ENCODE data around the gene ONECUT3. TPM values are rescaled to one million over a fixed set of nuclear protein-coding genes. Genes with fewer than 3 reads are reported as not detected.
A peak's percentile ranks its signal among the peaks of the same experiment; 100 is the strongest.

Gene ONECUT3
- total RNA-seq, 1 experiment from 2014 or later, result not detected

GRCh38 chr19:1823539-1824251 is 70.4 kb downstream of the ONECUT3 start:
- Histone ChIP-seq H3K79me2 (ENCODE audit: low read length) (peaks cover 6% of the 10 kb centered on the region), H3K36me3 (ENCODE audit: insufficient read depth, low read length) (peaks cover 6% of the 10 kb centered on the region), H3K9me3 (ENCODE audit: low read length) (no peaks in the 10 kb centered on the region), H3K4me3 (ENCODE audit: low read length) (no peak overlapping the region), H2AFZ (ENCODE audit: low read length) (no peak overlapping the region), H3K9ac (ENCODE audit: low read length) (no peak overlapping the region), H3K9me2 (replicated peaks; ENCODE audit: insufficient read depth, low read length) (no peaks in the 10 kb centered on the region), H3K4me1 (ENCODE audit: low read length) (peaks cover 4% of the 10 kb centered on the region; the same call in 1 of the 2 replicates), H3K4me2 (ENCODE audit: low read depth, low read length, poor library complexity, severe bottlenecking) (no peak overlapping the region), H3K27ac (ENCODE audit: low read length) (no peak overlapping the region), H4K20me1 (ENCODE audit: insufficient read depth, low read depth, low read length) (peaks cover 13% of the 10 kb centered on the region; the same call in 1 of the 2 replicates), H3K27me3 (ENCODE audit: low read length) (no peaks in the 10 kb centered on the region)
- no peak for DNase-seq

GRCh38 chr19:1824252-1824622 is 70.9 kb downstream of the ONECUT3 start:
- peaks cover 4% of the 10 kb centered on the region; the same call in 1 of the 2 replicates for H3K4me1 ChIP-seq (ENCODE audit: low read length)
- no peak overlapping the region for H3K27ac ChIP-seq (ENCODE audit: low read length)
- H3K4me3 ChIP-seq (ENCODE audit: low read length), result no peak overlapping the region
- H3K27me3 ChIP-seq (ENCODE audit: low read length), result no peaks in the 10 kb centered on the region
- H3K79me2 ChIP-seq (ENCODE audit: low read length), result peaks cover 6% of the 10 kb centered on the region
- H3K36me3 ChIP-seq (ENCODE audit: insufficient read depth, low read length), result peaks cover 6% of the 10 kb centered on the region; the same call in 1 of the 2 replicates
- no peak overlapping the region for H2AFZ ChIP-seq (ENCODE audit: low read length)
- H3K4me2 ChIP-seq (ENCODE audit: low read depth, low read length, poor library complexity, severe bottlenecking), result no peak overlapping the region
- H3K9ac ChIP-seq (ENCODE audit: low read length), result no peak overlapping the region
- H3K9me2 ChIP-seq (replicated peaks; ENCODE audit: insufficient read depth, low read length), result no peaks in the 10 kb centered on the region
- H4K20me1 ChIP-seq (ENCODE audit: insufficient read depth, low read depth, low read length), result peaks cover 13% of the 10 kb centered on the region; the same call in 1 of the 2 replicates
- H3K9me3 ChIP-seq (ENCODE audit: low read length), result no peaks in the 10 kb centered on the region
- no peak for DNase-seq

- H3K4me1 ChIP-seq (ENCODE audit: low read length), result peaks cover 4% of the 10 kb centered on the region; the same call in 1 of the 2 replicates
- peaks cover 20% of the 10 kb centered on the region for H3K79me2 ChIP-seq (ENCODE audit: low read length)
- H3K27ac ChIP-seq (ENCODE audit: low read length), result no peak overlapping the region
- peak; percentile 90 for DNase-seq
- H3K4me3 ChIP-seq (ENCODE audit: low read length), result no peak overlapping the region
- H4K20me1 ChIP-seq (ENCODE audit: insufficient read depth, low read depth, low read length), result peaks cover 13% of the 10 kb centered on the region; the same call in 1 of the 2 replicates
- H3K9ac ChIP-seq (ENCODE audit: low read length), result no peak overlapping the region
- H2AFZ ChIP-seq (ENCODE audit: low read length), result no peak overlapping the region
- no peaks in the 10 kb centered on the region for H3K9me3 ChIP-seq (ENCODE audit: low read length)
- H3K27me3 ChIP-seq (ENCODE audit: low read length), result no peaks in the 10 kb centered on the region
- no peaks in the 10 kb centered on the region for H3K9me2 ChIP-seq (replicated peaks; ENCODE audit: insufficient read depth, low read length)
- H3K4me2 ChIP-seq (ENCODE audit: low read depth, low read length, poor library complexity, severe bottlenecking), result no peak overlapping the region
- peaks cover 13% of the 10 kb centered on the region; the same call in 1 of the 2 replicates for H3K36me3 ChIP-seq (ENCODE audit: insufficient read depth, low read length)
Measured at GRCh38 chr19:1825909-1826556, 72.7 kb downstream of the ONECUT3 start.

- Histone ChIP-seq H3K36me3 (ENCODE audit: insufficient read depth, low read length) (peaks cover 13% of the 10 kb centered on the region; the same call in 1 of the 2 replicates), H3K9me3 (ENCODE audit: low read length) (no peaks in the 10 kb centered on the region), H3K27ac (ENCODE audit: low read length) (no peak overlapping the region), H3K79me2 (ENCODE audit: low read length) (peaks cover 24% of the 10 kb centered on the region), H3K4me2 (ENCODE audit: low read depth, low read length, poor library complexity, severe bottlenecking) (no peak overlapping the region), H3K9ac (ENCODE audit: low read length) (no peak overlapping the region), H4K20me1 (ENCODE audit: insufficient read depth, low read depth, low read length) (peaks cover 13% of the 10 kb centered on the region; the same call in 1 of the 2 replicates), H3K27me3 (ENCODE audit: low read length) (no peaks in the 10 kb centered on the region), H3K4me3 (ENCODE audit: low read length) (no peak overlapping the region), H3K9me2 (replicated peaks; ENCODE audit: insufficient read depth, low read length) (no peaks in the 10 kb centered on the region), H2AFZ (ENCODE audit: low read length) (no peak overlapping the region), H3K4me1 (ENCODE audit: low read length) (peaks cover 4% of the 10 kb centered on the region; the same call in 1 of the 2 replicates)
- peak; percentile 52 for DNase-seq
Measured at GRCh38 chr19:1826557-1827521, 73.5 kb downstream of the ONECUT3 start.

- Histone ChIP-seq H3K4me1 (ENCODE audit: low read length) (peaks cover 4% of the 10 kb centered on the region; the same call in 1 of the 2 replicates), H3K27me3 (ENCODE audit: low read length) (no peaks in the 10 kb centered on the region), H3K9me2 (replicated peaks; ENCODE audit: insufficient read depth, low read length) (no peaks in the 10 kb centered on the region), H2AFZ (ENCODE audit: low read length) (no peak overlapping the region), H3K4me2 (ENCODE audit: low read depth, low read length, poor library complexity, severe bottlenecking) (no peak overlapping the region), H3K79me2 (ENCODE audit: low read length) (peaks cover 28% of the 10 kb centered on the region), H3K9ac (ENCODE audit: low read length) (no peak overlapping the region), H3K27ac (ENCODE audit: low read length) (no peak overlapping the region), H3K36me3 (ENCODE audit: insufficient read depth, low read length) (peaks cover 13% of the 10 kb centered on the region; the same call in 1 of the 2 replicates), H4K20me1 (ENCODE audit: insufficient read depth, low read depth, low read length) (peaks cover 15% of the 10 kb centered on the region; the same call in 1 of the 2 replicates), H3K4me3 (ENCODE audit: low read length) (no peak overlapping the region), H3K9me3 (ENCODE audit: low read length) (no peaks in the 10 kb centered on the region)
- no peak for DNase-seq
Measured at GRCh38 chr19:1827566-1828278, 74.4 kb downstream of the ONECUT3 start.

- no peak overlapping the region for H3K4me2 ChIP-seq (ENCODE audit: low read depth, low read length, poor library complexity, severe bottlenecking)
- peaks cover 4% of the 10 kb centered on the region; the same call in 1 of the 2 replicates for H3K4me1 ChIP-seq (ENCODE audit: low read length)
- no peaks in the 10 kb centered on the region for H3K27me3 ChIP-seq (ENCODE audit: low read length)
- H3K9me3 ChIP-seq (ENCODE audit: low read length), result no peaks in the 10 kb centered on the region
- peaks cover 13% of the 10 kb centered on the region; the same call in 1 of the 2 replicates for H3K36me3 ChIP-seq (ENCODE audit: insufficient read depth, low read length)
- DNase-seq, result no peak
- H3K27ac ChIP-seq (ENCODE audit: low read length), result no peak overlapping the region
- H4K20me1 ChIP-seq (ENCODE audit: insufficient read depth, low read depth, low read length), result peaks cover 16% of the 10 kb centered on the region; the same call in 1 of the 2 replicates
- no peaks in the 10 kb centered on the region for H3K9me2 ChIP-seq (replicated peaks; ENCODE audit: insufficient read depth, low read length)
- H3K79me2 ChIP-seq (ENCODE audit: low read length), result peaks cover 36% of the 10 kb centered on the region
- no peak overlapping the region for H3K9ac ChIP-seq (ENCODE audit: low read length)
- no peak overlapping the region for H3K4me3 ChIP-seq (ENCODE audit: low read length)
- H2AFZ ChIP-seq (ENCODE audit: low read length), result no peak overlapping the region
Measured at GRCh38 chr19:1828279-1829238, 75.3 kb downstream of the ONECUT3 start.

Data from Karpas-422 (cell line).